ENCODE results near the gene ZNF534. TPM values are rescaled to one million over a fixed set of nuclear protein-coding genes. Genes with fewer than 3 reads are reported as not detected.

Gene ZNF534
- total and polyA plus RNA-seq, 9 of the 15 experiments (the other 6 are each of a cell fraction or from before 2014, with no cell fraction given): 0.08 to 0.33 (median 0.22) TPM; not detected in 1

- TF ChIP-seq ZNF76 (CRISPR knock-in tag; IDR thresholded peaks at IDR 0.05; ENCODE audit: borderline replicate concordance): no peak
- TF ChIP-seq PBX2 (CRISPR knock-in tag; IDR thresholded peaks at IDR 0.05; ENCODE audit: low read depth): no peak
- no peak for TF ChIP-seq PBX2 (tag; conservative IDR thresholded peaks at IDR 0.05; ENCODE audit: low read depth)
- 0 out of 2 replicates have a peak, but pooled peaks have one; percentile 15 for TF ChIP-seq CC2D1A (IDR thresholded peaks at IDR 0.05)
- no peak for TF ChIP-seq CREB3 (tag; conservative IDR thresholded peaks at IDR 0.05; ENCODE audit: low read depth)
- TF ChIP-seq REST (IDR thresholded peaks at IDR 0.05; ENCODE audit: borderline replicate concordance): peak; percentile 15; the same call in 1 of the 2 replicates
- TF ChIP-seq REST (CRISPR knock-in tag; IDR thresholded peaks at IDR 0.05; ENCODE audit: low read depth): no peak
- TF ChIP-seq MIER1 (IDR thresholded peaks at IDR 0.05; ENCODE audit: low read depth): no peak
- no peak for TF ChIP-seq RCOR1 (IDR thresholded peaks at IDR 0.05; ENCODE audit: borderline replicate concordance in 1 of 2, low read depth in 2 of 2, low read length in 2 of 2)
These were observed 37.8 kb upstream of the ZNF534 start (continued) for GRCh38 chr19:52391135-52391534.
